DMS 273 (cell line): ENCODE measurements around the gene ADD1.
A peak's percentile ranks its signal among the peaks of the same experiment; 100 is the strongest.
"Not testable (repeated sequence)": the region's sequence is repeated elsewhere in the genome, so short reads cannot be mapped to it uniquely, and the experiment has no call there.

Source experiments
- DNase-seq: peaks from one replicate; lab custom pipeline; 2025; ENCODE audit not compliant: unreplicated experiment; lab: John Stamatoyannopoulos, UW

The ADD1 gene

GRCh38 chr4:2915789-2916188, 72.1 kb downstream of the ADD1 start:
- no peak for DNase-seq

- DNase-seq: not testable (repeated sequence)
Observed at GRCh38 chr4:2916696-2917095, 73.1 kb downstream of the ADD1 start.

GRCh38 chr4:2918300-2918699, 74.7 kb downstream of the ADD1 start:
- not testable (repeated sequence) for DNase-seq

GRCh38 chr4:2918714-2919113, 75.1 kb downstream of the ADD1 start:
- not testable (repeated sequence) for DNase-seq

GRCh38 chr4:2922453-2923101, 78.9 kb downstream of the ADD1 start:
- not testable (repeated sequence) for DNase-seq

- no peak for DNase-seq
Observed at GRCh38 chr4:2923141-2923551, 79.5 kb downstream of the ADD1 start.

GRCh38 chr4:2923668-2924173, 80.1 kb downstream of the ADD1 start:
- DNase-seq: no peak

- DNase-seq: no peak
Observed at GRCh38 chr4:2924286-2924685, 80.6 kb downstream of the ADD1 start.

- no peak for DNase-seq
Observed at GRCh38 chr4:2924765-2925301, 81.2 kb downstream of the ADD1 start.

- DNase-seq: no peak
Observed at GRCh38 chr4:2925496-2925895, 81.9 kb downstream of the ADD1 start.

GRCh38 chr4:2925931-2926860, 82.6 kb downstream of the ADD1 start:
- no peak for DNase-seq

- no peak for DNase-seq
Observed at GRCh38 chr4:2927016-2927695, 83.5 kb downstream of the ADD1 start.

- DNase-seq: no peak
Observed at GRCh38 chr4:2927696-2928075, 84.0 kb downstream of the ADD1 start.

GRCh38 chr4:2928242-2929176, 84.9 kb downstream of the ADD1 start:
- peak; percentile 25 for DNase-seq

GRCh38 chr4:2929469-2929868, 85.8 kb downstream of the ADD1 start:
- no peak for DNase-seq

- DNase-seq: no peak
Observed at GRCh38 chr4:2930135-2930757, 86.6 kb downstream of the ADD1 start.

GRCh38 chr4:2930758-2931511, 87.3 kb downstream of the ADD1 start:
- no peak for DNase-seq

- no peak for DNase-seq
Observed at GRCh38 chr4:2931512-2932301, 88.1 kb downstream of the ADD1 start.
